Osteoblast (primary cell): ENCODE data around the gene MCOLN1. TPM values are rescaled to one million over a fixed set of nuclear protein-coding genes. Genes with fewer than 3 reads are reported as not detected.

Source experiments
- DNase-seq: peaks from one replicate; pipeline ENCODE4 v3.0.0; 2011; ENCODE audit warnings: low spot score, mixed read lengths; ENCODE audit not compliant: insufficient read length; ENCODE audit errors: missing footprints
- H2AFZ ChIP-seq: 2 replicates; pipeline ENCODE4 v1.6.0; 2011; ENCODE audit warnings: mild to moderate bottlenecking, low read length
- H3K27ac ChIP-seq: 2 replicates; pipeline ENCODE4 v1.5.1; 2011; ENCODE audit warnings: mild to moderate bottlenecking, low read depth, low read length, moderate library complexity
- H3K27me3 ChIP-seq: 2 replicates; pipeline ENCODE4 v1.6.0; 2012; ENCODE audit warnings: mild to moderate bottlenecking, control low read depth, inconsistent platforms, low read length, moderate library complexity; ENCODE audit not compliant: insufficient read depth
- H3K36me3 ChIP-seq: 2 replicates; pipeline ENCODE4 v1.5.1; 2011; ENCODE audit warnings: mild to moderate bottlenecking, low read length, control low read depth, moderate library complexity; ENCODE audit not compliant: insufficient read depth
- H3K4me1 ChIP-seq: 2 replicates; pipeline ENCODE4 v1.5.1; 2011; ENCODE audit warnings: mild to moderate bottlenecking, low read length, control low read depth, moderate library complexity; ENCODE audit not compliant: insufficient read depth
- H3K4me2 ChIP-seq: 2 replicates; pipeline ENCODE4 v1.6.0; 2011; ENCODE audit warnings: mild to moderate bottlenecking, low read length; ENCODE audit not compliant: insufficient read depth
- H3K4me3 ChIP-seq: fragments of 200-600 bp; sonication (generic); 3 replicates; pipeline ENCODE4 v1.5.1; 2012; ENCODE audit warnings: mild to moderate bottlenecking, low read length, inconsistent platforms; ENCODE audit not compliant: insufficient read depth
- H3K79me2 ChIP-seq: 2 replicates; pipeline ENCODE4 v1.6.0; 2012; ENCODE audit warnings: mild to moderate bottlenecking, low read length, control low read depth, inconsistent platforms; ENCODE audit not compliant: insufficient read depth
- H3K9me3 ChIP-seq: 2 replicates; pipeline ENCODE4 v1.5.1; 2011; ENCODE audit warnings: low read depth, low read length, control low read depth
- H4K20me1 ChIP-seq: 2 replicates; pipeline ENCODE4 v1.6.0; 2012; ENCODE audit warnings: mild to moderate bottlenecking, low read length, control low read depth; ENCODE audit not compliant: insufficient read depth
- total RNA-seq: library from RNA; depleted of rRNA; stranded (reverse); fragments of >200 nt; gene quantifications from 2 replicates; pipeline ENCODE4 v1.2.3, GENCODE V29; 2012
- TF ChIP-seq, protein P1 (sequence below): IDR thresholded peaks from 2 replicates; pipeline ENCODE4 v1.5.1; 2011; ENCODE audit warnings: mild to moderate bottlenecking, low read depth, low read length, moderate library complexity; ENCODE audit errors: extremely low read depth

MCOLN1 gene
- total RNA-seq, 1 donor: 16.6 TPM

DNA sequence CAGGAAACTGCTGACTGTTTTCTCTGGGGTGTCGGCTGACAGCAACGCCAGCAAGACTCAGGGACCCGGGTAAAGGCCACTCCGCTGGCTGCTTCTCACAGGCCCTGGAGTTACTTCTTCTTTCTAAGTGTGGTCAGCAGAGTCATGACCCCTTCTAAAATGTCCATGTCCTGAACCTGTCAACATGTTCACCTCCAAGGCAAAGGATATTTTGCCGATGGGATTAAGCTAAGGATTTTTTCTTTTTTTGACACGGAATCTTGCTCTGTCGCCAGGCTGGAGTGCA is 41.5 kb upstream of the MCOLN1 start:
- no peak overlapping the region for H3K27ac ChIP-seq
- TF ChIP-seq, protein P1, sequence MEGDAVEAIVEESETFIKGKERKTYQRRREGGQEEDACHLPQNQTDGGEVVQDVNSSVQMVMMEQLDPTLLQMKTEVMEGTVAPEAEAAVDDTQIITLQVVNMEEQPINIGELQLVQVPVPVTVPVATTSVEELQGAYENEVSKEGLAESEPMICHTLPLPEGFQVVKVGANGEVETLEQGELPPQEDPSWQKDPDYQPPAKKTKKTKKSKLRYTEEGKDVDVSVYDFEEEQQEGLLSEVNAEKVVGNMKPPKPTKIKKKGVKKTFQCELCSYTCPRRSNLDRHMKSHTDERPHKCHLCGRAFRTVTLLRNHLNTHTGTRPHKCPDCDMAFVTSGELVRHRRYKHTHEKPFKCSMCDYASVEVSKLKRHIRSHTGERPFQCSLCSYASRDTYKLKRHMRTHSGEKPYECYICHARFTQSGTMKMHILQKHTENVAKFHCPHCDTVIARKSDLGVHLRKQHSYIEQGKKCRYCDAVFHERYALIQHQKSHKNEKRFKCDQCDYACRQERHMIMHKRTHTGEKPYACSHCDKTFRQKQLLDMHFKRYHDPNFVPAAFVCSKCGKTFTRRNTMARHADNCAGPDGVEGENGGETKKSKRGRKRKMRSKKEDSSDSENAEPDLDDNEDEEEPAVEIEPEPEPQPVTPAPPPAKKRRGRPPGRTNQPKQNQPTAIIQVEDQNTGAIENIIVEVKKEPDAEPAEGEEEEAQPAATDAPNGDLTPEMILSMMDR: no peak
- H4K20me1 ChIP-seq: no peaks in the 10 kb centered on the region
- H3K79me2 ChIP-seq: no peaks in the 10 kb centered on the region
- H3K9me3 ChIP-seq: no peaks in the 10 kb centered on the region
- no peak overlapping the region for H2AFZ ChIP-seq
- no peaks in the 10 kb centered on the region for H3K27me3 ChIP-seq
- H3K36me3 ChIP-seq: no peaks in the 10 kb centered on the region
- H3K4me1 ChIP-seq: peaks cover 12% of the 10 kb centered on the region
- H3K4me3 ChIP-seq: no peak overlapping the region
- DNase-seq: peak; percentile 60
- no peak overlapping the region for H3K4me2 ChIP-seq

DNA sequence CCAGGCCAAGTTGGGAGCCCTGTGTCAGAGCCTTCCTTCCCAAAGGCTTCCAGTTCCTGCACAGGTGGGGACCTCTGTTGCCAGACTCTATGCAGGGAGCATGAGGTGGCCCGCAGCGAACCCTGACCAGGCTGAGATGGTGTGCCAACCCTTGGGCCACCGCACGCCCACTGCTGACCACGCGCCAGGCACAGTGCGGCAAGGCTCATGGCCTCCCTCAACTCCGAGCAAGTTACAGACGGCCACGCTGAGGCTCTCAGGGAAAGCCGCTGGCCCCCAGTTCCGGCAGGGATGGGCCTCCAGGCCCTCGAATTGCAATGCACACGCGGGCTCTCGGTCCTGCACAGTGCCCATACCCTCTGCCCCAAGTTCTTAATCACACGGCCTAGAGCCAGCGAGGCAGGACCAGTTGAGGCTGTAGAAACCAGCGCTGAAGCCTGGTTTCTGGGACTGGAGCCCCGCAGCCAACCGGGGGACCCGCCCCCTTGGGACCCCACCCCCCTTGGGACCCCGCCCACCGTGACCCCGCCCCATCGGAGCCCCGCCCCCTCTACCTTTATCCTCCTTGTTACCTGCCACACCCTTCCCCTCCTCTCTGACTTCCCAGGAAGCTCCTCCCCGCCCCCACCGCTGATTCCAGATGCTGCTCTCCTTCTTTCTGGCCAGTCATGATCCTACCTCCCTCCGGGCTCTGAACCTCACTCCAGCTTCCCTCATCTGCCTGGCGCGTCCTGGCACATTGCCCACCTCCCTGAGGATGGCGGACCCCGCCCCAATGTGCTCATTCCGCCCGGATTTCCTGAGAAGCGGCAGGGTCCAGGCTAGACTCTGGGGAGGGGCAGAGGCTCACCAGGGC is 39.6 kb upstream of the MCOLN1 start:
- Histone ChIP-seq H4K20me1 (no peaks in the 10 kb centered on the region), H2AFZ (no peak overlapping the region), H3K27me3 (no peaks in the 10 kb centered on the region), H3K9me3 (no peaks in the 10 kb centered on the region), H3K36me3 (no peaks in the 10 kb centered on the region), H3K79me2 (no peaks in the 10 kb centered on the region), H3K4me2 (no peak overlapping the region), H3K27ac (no peak overlapping the region), H3K4me3 (no peak overlapping the region), H3K4me1 (peaks cover 12% of the 10 kb centered on the region)
- TF ChIP-seq, protein P1: no peak
- DNase-seq: peak; percentile 84

DNA sequence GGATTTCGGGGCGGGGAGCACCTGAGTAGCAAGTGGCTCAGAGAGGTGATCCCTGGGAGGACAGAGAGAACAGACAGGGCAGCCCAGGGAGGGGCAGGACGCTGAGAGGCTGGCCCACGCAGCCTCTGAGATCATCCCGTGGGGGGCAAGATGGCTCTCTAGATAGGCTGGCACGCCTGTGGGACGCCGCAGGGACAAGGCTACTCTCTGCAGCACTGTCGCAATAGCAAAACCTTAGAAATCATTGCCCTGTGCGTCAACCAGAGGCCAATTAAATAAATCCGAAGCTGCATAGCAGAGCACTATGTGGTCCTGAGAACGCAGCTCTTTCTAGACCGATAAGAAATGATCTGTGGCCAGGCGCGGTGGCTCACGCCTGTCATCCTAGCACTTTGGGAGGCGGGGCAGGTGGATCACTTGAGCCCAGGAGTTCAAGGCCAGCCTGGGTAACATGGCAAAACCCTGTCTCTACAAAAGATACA is 38.7 kb upstream of the MCOLN1 start:
- Histone ChIP-seq H4K20me1 (no peaks in the 10 kb centered on the region), H3K79me2 (no peaks in the 10 kb centered on the region)
- TF ChIP-seq, protein P1: no peak

DNA sequence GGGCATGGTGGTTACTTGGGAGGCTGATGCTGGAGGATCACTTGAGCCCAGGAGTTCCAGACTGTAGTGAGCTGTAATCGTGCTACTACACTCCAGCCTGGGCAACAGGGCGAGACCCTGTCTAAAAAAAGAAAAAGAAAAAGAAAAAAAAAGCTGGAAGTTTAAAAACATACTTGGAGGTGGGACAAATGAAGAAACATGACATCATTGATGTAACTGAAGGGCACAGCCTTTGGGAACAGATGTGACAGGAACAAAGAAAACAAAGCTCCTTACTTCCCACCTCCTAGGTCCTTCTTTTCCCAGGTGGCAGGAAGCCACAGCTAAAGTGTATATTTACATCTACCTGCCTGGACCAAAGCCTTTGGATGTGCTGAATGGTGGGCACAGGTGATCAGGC is 35.5 kb upstream of the MCOLN1 start:
- TF ChIP-seq, protein P1: no peak
- no peaks in the 10 kb centered on the region for H4K20me1 ChIP-seq
- H3K27me3 ChIP-seq: no peaks in the 10 kb centered on the region
- DNase-seq: peak; percentile 81
- H3K4me2 ChIP-seq: no peak overlapping the region
- no peaks in the 10 kb centered on the region for H3K79me2 ChIP-seq
- H3K9me3 ChIP-seq: no peaks in the 10 kb centered on the region
- H2AFZ ChIP-seq: no peak overlapping the region
- no peak overlapping the region for H3K4me3 ChIP-seq
- H3K4me1 ChIP-seq: peaks cover 10% of the 10 kb centered on the region
- no peaks in the 10 kb centered on the region for H3K36me3 ChIP-seq
- H3K27ac ChIP-seq: no peak overlapping the region

More for the DNA sequence above, 38.7 kb upstream of the MCOLN1 start:
- no peak overlapping the region for H3K4me3 ChIP-seq
- peak; percentile 55 for DNase-seq
- no peaks in the 10 kb centered on the region for H3K36me3 ChIP-seq
- no peaks in the 10 kb centered on the region for H3K27me3 ChIP-seq
- H2AFZ ChIP-seq: no peak overlapping the region
- H3K4me2 ChIP-seq: no peak overlapping the region
- H3K27ac ChIP-seq: no peak overlapping the region
- no peaks in the 10 kb centered on the region for H3K9me3 ChIP-seq
- peaks cover 16% of the 10 kb centered on the region for H3K4me1 ChIP-seq
